Dermis blood vessel endothelial cell (primary cell): ENCODE measurements around the gene KIAA1217. TPM values are rescaled to one million over a fixed set of nuclear protein-coding genes. Genes with fewer than 3 reads are reported as not detected.

Experiments
- DNase-seq: peaks from one replicate; pipeline ENCODE4 v3.0.0; 2010
- total RNA-seq: library from RNA; depleted of rRNA; stranded (reverse); fragments of >200 nt; gene quantifications from 2 replicates; pipeline ENCODE4 v1.2.3, GENCODE V29; 2014

The KIAA1217 gene, protein sequence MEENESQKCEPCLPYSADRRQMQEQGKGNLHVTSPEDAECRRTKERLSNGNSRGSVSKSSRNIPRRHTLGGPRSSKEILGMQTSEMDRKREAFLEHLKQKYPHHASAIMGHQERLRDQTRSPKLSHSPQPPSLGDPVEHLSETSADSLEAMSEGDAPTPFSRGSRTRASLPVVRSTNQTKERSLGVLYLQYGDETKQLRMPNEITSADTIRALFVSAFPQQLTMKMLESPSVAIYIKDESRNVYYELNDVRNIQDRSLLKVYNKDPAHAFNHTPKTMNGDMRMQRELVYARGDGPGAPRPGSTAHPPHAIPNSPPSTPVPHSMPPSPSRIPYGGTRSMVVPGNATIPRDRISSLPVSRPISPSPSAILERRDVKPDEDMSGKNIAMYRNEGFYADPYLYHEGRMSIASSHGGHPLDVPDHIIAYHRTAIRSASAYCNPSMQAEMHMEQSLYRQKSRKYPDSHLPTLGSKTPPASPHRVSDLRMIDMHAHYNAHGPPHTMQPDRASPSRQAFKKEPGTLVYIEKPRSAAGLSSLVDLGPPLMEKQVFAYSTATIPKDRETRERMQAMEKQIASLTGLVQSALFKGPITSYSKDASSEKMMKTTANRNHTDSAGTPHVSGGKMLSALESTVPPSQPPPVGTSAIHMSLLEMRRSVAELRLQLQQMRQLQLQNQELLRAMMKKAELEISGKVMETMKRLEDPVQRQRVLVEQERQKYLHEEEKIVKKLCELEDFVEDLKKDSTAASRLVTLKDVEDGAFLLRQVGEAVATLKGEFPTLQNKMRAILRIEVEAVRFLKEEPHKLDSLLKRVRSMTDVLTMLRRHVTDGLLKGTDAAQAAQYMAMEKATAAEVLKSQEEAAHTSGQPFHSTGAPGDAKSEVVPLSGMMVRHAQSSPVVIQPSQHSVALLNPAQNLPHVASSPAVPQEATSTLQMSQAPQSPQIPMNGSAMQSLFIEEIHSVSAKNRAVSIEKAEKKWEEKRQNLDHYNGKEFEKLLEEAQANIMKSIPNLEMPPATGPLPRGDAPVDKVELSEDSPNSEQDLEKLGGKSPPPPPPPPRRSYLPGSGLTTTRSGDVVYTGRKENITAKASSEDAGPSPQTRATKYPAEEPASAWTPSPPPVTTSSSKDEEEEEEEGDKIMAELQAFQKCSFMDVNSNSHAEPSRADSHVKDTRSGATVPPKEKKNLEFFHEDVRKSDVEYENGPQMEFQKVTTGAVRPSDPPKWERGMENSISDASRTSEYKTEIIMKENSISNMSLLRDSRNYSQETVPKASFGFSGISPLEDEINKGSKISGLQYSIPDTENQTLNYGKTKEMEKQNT (N-terminal part only)
- 7.5 and 15.3 TPM in 2 replicates for total RNA-seq

DNA sequence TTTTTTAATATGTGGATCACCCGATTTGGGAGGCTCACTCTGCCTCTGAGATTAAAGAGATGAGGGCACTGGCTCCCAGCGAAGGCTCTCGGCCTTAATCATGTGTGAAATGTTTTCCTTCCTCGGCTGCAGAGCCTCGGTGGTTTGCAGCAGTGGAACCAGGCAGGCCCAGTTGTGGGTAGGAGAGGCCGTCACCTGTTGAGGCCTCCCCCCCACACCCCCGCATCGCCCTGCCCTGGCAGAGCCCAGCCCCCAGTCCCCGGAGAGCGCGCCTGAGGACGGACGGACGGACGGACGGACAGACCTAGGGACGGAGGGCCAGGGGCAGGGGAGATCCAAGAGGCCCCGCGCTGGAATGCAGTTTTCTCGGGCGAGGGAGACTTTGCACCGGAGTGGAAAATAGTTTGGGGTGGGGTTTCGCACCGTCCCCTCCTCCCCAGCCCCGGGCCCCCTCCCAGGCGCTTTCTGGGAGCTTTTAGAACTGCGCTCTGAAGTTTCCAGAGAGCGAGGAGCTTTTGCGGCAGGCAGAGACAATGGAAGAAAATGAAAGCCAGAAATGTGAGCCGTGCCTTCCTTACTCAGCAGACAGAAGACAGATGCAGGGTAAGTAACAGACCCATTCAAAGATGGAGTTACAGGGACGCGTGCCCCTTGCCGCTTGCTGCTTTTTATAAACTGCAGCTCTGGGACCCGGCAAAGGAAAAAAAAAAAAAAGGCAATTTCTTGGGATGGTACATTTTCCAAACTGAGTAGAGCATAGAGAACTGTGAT lies at the start of gene KIAA1217:
Gene KIAA1217 (plus strand): TSS at position 478 of the 771 bp plus-strand sequence. CDS start 56 bp downstream, at position 534.
- DNase-seq = peak; percentile 41

DNA sequence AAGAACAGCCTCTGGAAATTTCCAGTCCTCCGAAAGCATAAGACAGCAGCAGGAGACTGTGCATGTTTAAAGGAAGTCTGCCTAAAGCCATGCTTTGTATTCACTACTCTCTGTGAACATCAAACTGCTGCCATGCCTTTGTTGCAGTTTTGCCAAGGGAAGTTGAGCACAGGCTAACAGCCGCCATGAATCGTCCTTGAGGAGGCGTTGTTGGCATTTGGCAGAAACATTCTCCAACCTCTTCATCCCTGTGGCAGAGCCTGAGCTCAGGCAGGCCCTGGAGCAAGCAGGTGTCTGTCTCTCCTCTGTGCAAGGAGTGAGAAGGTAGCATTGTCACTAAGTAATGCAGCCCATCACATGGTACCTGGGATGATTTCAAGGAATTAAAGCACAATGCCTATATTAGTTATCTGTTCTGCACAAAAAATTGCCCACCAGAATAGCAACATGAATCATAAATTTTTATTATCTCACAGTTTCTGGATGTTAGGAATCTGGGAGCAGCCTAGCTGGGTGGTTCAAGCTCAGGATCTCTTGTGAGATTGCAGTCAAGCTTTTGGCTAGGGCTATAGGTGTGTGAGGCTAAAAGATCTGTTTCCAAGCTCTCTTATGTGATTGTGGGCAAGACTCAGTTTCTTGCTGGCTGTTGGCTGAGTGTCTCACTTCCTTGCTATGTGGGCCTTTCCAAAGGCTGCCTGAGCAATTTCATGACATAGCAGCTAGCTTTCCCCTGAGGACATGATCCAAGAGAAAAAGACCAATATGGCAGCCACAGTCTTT lies 46.5 kb upstream of the KIAA1217 start:
- no peak for DNase-seq

DNA sequence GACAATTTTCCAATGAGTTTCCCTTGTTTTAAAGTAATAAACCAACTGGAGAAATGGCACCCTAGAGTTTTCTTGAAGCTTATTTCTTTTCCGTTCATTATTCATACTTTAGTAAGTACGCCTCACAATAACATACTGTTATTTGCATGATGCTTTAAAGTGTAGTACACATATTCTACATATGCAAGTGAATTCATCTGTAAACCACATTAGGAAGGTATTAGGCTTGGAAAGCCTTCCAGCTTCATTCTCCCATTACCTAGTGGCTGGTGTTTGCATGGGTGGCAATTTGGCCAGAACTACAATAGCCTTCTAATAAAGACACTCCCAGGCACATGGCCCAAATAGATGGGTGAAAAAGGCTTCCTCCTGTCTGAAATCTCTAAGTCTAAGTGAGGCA lies 45.5 kb upstream of the KIAA1217 start:
- DNase-seq = no peak

- DNase-seq = no peak
Observed at GRCh38 chr10:24168258-24169170, 40.4 kb upstream of the KIAA1217 start.

DNA sequence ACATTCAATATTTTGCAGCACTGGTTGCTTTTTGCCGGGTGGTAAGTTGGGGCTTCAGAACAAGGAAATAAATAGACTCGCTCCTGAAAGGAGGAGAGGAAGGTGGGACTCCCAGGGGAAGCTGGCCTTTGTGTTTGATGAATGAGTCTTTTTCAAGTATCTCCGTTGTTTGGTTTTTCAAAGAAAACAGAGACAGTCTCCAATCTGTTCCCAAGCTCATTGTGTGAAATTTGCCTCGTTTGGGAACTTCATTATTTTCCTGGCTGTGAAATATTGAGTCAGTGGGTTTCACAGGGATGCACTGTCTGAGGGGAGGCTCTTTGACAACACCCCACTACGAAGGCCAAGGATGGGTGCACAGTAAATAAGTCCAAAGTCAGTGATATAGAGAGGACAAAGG lies 38.7 kb upstream of the KIAA1217 start:
- DNase-seq = no peak

DNA sequence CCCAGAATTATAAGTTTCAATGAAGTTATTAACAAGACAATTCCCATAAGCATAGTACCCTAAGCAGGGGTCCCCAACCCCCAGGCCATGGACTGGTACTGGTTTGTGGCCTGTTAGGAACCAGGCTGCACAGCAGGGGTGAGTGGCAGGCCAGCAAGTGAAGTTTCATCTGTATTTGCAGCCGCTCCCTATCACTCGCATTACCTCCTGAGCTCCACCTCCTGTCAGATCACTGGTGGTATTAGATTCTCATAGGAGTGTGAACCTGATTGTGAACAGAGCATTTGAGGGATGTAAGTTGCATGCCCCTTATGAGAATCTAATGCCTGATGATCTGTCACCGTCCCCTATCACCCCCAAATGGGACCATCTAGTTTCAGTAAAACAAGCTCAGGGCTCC lies 36.0 kb upstream of the KIAA1217 start:
- no peak for DNase-seq

GRCh38 chr10:24174014-24174413 lies 34.9 kb upstream of the KIAA1217 start:
- DNase-seq = no peak

GRCh38 chr10:24176658-24177057 lies 32.3 kb upstream of the KIAA1217 start:
- DNase-seq = no peak

GRCh38 chr10:24177636-24178035 lies 31.3 kb upstream of the KIAA1217 start:
- DNase-seq = no peak

GRCh38 chr10:24180891-24181290 lies 28.0 kb upstream of the KIAA1217 start:
- no peak for DNase-seq

DNA sequence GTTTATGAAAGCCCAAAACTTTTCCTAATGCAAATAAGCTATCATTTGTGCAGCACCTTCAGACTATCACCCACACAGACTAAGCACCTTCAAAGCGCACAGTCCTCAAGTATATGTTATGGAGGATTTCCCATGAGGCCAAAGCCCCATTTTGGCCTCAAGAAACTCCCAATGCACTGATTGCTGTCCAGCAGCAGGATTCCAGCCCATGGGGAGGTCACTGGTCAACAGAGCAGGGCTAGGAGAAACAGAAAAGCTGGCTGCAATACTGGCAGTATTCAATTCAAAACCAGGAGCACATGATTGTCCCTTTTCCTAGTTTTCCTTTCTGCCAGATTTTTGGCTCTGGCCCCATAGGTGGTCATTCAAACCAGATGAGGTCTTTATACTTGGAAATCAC lies 24.5 kb upstream of the KIAA1217 start:
- no peak for DNase-seq

- DNase-seq = no peak
Observed at GRCh38 chr10:24193330-24193729, 15.6 kb upstream of the KIAA1217 start.

DNA sequence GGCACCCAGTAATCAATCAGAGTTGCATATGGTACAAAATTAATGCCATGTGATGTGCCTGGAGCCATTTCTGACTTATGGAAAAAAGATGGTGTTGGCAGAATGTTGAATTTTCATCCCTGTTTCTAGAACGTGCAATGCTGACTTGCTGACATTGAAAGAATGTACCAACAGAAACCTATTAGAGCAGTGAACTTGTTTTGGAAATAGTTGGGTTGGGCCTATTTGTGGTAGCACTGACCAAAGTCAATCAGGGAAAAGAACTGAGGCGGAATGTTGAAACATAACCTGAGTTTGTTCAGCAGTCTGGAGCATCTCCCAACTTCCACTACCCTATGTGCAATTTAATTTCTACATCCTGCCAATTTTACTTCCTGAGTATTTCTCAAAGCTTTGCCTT lies 11.7 kb upstream of the KIAA1217 start:
- DNase-seq = no peak

GRCh38 chr10:24201503-24202180 lies 7.3 kb upstream of the KIAA1217 start:
- DNase-seq = no peak

GRCh38 chr10:24202181-24202570 lies 6.8 kb upstream of the KIAA1217 start:
- DNase-seq = no peak

DNA sequence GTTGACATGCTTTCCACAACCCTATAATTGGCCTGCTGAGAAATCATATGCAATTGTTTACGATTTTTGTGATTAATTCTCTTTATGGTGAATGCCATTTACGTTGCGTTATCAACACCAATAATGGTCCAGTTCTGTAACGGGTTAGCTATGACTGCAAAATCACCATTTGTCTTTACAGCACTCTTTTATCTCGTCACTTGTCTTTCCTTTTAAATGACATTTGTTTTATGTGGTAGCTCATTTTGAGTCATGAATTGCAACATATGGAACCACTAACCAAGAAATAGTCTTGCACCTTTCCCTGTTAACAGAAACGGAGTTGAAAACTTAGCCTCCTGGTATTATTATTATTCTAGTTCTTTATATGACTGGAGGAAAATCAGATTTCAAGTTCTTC lies 3.1 kb upstream of the KIAA1217 start:
- no peak for DNase-seq

DNA sequence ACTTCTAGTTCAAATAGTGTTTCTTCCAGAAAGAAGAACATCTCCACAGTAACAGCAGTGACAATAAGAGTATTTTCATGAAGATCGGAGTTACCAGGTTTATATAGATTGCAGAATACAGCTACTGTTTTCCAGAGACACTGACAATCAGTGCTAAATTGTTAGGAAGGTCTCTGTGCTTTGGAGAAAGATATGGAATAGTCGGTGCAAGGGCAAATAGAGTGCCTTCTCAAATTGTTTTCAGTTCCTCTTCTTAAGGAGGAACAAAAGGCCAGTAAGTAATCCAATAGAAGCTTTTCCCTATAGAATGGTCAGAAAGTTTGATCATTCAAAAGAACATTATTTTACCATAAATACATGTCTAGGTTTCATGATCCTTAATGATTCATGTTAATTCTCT lies 2.6 kb upstream of the KIAA1217 start:
- no peak for DNase-seq

DNA sequence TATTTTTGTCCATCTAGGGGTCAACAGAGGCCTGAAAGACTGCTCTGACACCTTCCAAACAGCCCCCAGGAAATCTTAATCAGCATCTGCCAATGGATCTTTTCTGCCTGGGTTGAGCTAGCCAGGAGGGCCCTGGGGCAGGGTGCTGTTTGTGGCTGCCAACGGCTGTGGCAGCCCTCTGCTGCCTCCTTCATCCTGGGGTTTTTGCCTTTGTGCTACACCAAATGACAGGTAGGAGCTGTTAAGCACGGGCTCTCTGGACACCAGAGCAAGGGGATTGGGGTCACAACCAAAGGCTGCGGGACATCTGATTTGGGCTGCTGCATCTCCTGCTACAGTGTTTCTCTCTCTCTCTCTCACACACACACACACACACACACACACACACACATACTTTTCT lies 2.0 kb upstream of the KIAA1217 start:
- DNase-seq = no peak

GRCh38 chr10:24207341-24207740 lies 1.6 kb upstream of the KIAA1217 start:
- DNase-seq = no peak
